Measurements from ENCODE around the gene ELP4.

The ELP4 gene

DNA sequence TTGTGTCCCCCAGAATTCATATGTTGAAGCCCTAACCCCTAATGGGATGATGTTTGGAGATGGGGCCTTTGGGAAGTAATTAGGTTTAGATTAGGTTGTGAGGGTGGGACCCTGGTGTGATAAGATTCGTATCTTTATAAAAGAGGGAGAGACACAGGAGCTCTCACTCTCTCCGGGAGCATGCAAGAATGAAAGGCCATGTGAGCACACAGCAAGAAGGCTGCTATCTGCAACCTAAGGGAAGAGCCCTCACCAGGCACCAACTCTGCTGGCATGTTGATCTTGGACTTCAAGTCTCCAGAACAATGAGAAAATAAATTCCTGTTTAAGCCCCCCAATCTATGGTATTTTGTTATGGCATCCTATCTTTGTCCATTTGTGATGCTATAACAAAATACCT, 97.3 kb downstream of the ELP4 start:
- no peak overlapping the region for H3K4me3 ChIP-seq (ENCODE audit: low read depth, low read length)
- H3K9me3 ChIP-seq = no peaks in the 10 kb centered on the region
- TF ChIP-seq, protein P1, sequence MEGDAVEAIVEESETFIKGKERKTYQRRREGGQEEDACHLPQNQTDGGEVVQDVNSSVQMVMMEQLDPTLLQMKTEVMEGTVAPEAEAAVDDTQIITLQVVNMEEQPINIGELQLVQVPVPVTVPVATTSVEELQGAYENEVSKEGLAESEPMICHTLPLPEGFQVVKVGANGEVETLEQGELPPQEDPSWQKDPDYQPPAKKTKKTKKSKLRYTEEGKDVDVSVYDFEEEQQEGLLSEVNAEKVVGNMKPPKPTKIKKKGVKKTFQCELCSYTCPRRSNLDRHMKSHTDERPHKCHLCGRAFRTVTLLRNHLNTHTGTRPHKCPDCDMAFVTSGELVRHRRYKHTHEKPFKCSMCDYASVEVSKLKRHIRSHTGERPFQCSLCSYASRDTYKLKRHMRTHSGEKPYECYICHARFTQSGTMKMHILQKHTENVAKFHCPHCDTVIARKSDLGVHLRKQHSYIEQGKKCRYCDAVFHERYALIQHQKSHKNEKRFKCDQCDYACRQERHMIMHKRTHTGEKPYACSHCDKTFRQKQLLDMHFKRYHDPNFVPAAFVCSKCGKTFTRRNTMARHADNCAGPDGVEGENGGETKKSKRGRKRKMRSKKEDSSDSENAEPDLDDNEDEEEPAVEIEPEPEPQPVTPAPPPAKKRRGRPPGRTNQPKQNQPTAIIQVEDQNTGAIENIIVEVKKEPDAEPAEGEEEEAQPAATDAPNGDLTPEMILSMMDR (IDR thresholded peaks at IDR 0.05; ENCODE audit: low read depth, low read length) = no peak
- H3K36me3 ChIP-seq = no peaks in the 10 kb centered on the region
- no peak for DNase-seq
- no peaks in the 10 kb centered on the region for H3K4me1 ChIP-seq
- no peaks in the 10 kb centered on the region for H3K27me3 ChIP-seq

DNA sequence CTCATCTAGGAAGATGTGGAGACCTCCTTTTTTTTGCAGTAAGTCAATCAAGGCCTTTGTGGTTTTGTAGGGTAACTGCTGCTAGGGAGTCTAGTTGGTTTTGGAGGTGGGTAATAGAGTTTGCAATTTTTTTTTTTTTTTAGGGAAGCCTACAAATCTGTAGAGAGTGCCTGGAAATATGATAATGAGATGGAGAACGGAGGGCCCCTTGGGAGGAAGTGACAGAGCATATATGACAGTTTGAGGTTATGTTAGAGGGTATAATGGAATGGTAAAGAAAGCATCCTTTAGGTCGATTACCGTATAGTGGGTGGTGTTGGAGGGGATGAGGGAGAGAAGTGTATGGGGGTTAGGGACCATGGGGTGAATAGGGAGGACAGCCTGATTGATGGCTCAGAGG, 98.3 kb downstream of the ELP4 start:
- no peaks in the 10 kb centered on the region for H3K4me1 ChIP-seq
- TF ChIP-seq, protein P1 (IDR thresholded peaks at IDR 0.05; ENCODE audit: low read depth, low read length) = no peak
- no peak for DNase-seq
- no peak overlapping the region for H3K4me3 ChIP-seq (ENCODE audit: low read depth, low read length)
- H3K27me3 ChIP-seq = no peaks in the 10 kb centered on the region
- no peaks in the 10 kb centered on the region for H3K9me3 ChIP-seq
- no peaks in the 10 kb centered on the region for H3K36me3 ChIP-seq

DNA sequence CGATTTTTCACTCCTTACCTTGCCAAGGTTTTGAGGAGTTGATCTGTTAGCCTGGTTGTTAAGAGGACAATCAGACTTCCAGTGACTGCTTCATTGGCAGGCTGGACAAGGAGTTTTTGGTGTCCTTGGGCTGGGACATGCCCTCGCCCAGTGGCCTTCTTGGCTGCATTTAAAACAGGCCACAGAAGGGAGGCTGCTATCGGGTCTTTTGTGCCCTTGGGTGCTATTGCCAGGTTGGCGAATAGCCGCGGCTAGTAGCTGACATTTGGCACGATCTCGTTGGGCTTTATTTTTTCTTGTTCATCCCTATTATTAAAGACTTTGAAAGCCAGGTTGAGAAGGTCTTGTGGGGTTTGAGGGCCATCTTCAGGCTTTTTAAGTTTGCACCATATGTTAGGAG, 99.4 kb downstream of the ELP4 start:
- no peaks in the 10 kb centered on the region for H3K27me3 ChIP-seq
- TF ChIP-seq, protein P1 (IDR thresholded peaks at IDR 0.05; ENCODE audit: low read depth, low read length) = no peak
- no peaks in the 10 kb centered on the region for H3K36me3 ChIP-seq
- H3K4me3 ChIP-seq (ENCODE audit: low read depth, low read length) = no peak overlapping the region
- H3K9me3 ChIP-seq = no peaks in the 10 kb centered on the region
- H3K4me1 ChIP-seq = no peaks in the 10 kb centered on the region
- no peak for DNase-seq

DNA sequence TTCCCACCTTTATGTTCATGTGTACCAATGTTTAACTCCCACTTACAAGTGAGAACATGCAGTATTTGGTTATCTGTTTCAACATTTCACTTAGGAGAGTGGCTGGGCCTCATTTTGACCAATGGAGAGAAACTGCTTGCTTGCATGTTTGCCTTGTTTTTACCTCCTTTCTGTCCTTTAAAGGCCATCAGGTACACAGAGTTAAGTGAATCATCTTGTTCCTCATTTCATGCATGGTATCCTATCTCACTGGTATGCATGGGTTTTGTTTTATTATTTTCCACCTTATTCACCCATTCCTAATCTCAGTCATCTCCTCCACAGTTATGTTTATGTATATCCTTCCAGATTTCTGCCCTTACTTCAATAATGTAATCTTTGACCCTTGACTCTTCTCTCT, 101.0 kb downstream of the ELP4 start:
- H3K36me3 ChIP-seq = no peaks in the 10 kb centered on the region
- TF ChIP-seq, protein P1 (IDR thresholded peaks at IDR 0.05; ENCODE audit: low read depth, low read length) = no peak
- DNase-seq = no peak
- no peaks in the 10 kb centered on the region for H3K9me3 ChIP-seq
- no peaks in the 10 kb centered on the region for H3K27me3 ChIP-seq
- H3K4me3 ChIP-seq (ENCODE audit: low read depth, low read length) = no peak overlapping the region
- no peaks in the 10 kb centered on the region for H3K4me1 ChIP-seq

- H3K4me1 ChIP-seq = no peaks in the 10 kb centered on the region
- H3K9me3 ChIP-seq = no peaks in the 10 kb centered on the region
- TF ChIP-seq, protein P1 (IDR thresholded peaks at IDR 0.05; ENCODE audit: low read depth, low read length) = no peak
- no peaks in the 10 kb centered on the region for H3K27me3 ChIP-seq
- H3K36me3 ChIP-seq = no peaks in the 10 kb centered on the region
- no peak overlapping the region for H3K4me3 ChIP-seq (ENCODE audit: low read depth, low read length)
- DNase-seq = no peak
Observed at GRCh38 chr11:31617246-31617645, 107.7 kb downstream of the ELP4 start.

GRCh38 chr11:31619980-31620379, 110.4 kb downstream of the ELP4 start:
- no peaks in the 10 kb centered on the region for H3K27me3 ChIP-seq

More at GRCh38 chr11:31619980-31620379, 110.4 kb downstream of the ELP4 start:
- Histone ChIP-seq H3K36me3 (no peaks in the 10 kb centered on the region), H3K4me1 (no peaks in the 10 kb centered on the region), H3K9me3 (no peaks in the 10 kb centered on the region), H3K4me3 (ENCODE audit: low read depth, low read length) (no peak overlapping the region)
- TF ChIP-seq, protein P1 (IDR thresholded peaks at IDR 0.05; ENCODE audit: low read depth, low read length) = no peak
- DNase-seq = no peak

Measured in BE2C (cell line).